T-helper 1 cell treated with Interleukin-12 subunit alpha and Interleukin-12 subunit beta and Interleukin-4 antibody, amounts not matched to agents 30 ng/mL and 1 ng/mL, for 36 hours (primary cell): ENCODE results near the gene LIMCH1. TPM values are rescaled to one million over a fixed set of nuclear protein-coding genes. Genes with fewer than 3 reads are reported as not detected.

Source experiments
- intact Hi-C: fragments of 100-400 bp; cut with micrococcal nuclease; formaldehyde crosslinking; loops from one replicate; pipeline ENCODE4 v1.15.1; 2024
- total RNA-seq: library from RNA; stranded (reverse); gene quantifications from 2 replicates; pipeline ENCODE4 v1.2.3, GENCODE V29; 2022

The LIMCH1 gene
- total RNA-seq, 1 donor from 2014 or later, result not detected

DNA sequence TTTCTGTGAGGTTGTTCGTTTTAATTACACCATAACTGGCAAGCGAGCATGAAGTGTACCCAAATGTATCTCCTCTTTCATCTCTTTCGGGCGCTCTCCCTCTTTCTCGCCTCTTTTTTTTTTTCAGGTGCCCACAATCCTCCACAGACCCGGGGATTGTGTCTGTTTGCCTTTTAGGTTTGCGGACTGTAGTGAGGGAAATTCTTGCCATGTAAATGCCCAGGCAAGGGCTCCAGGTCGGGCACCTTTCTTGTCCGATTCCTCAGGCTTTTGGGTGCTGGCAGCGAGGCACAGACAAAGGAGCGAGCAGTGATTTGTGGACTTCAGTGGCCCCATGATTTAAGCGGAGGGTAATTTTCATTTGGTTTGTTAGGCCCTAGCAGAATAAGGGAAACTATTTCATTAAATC, 211.7 kb downstream of the LIMCH1 start:
- intact Hi-C loops, result loop anchor here (5.0 to 10.0 kb wide), 3 partner anchors 57 to 648 kb away; partner anchors contain the start of genes BEND4 and SHISA3

Other genes starting within 250 kb of the LIMCH1 start
- gene PHOX2B, start 210.6 kb downstream of the LIMCH1 start, total RNA-seq, result not detected in 2 replicates